Lower leg skin (tissue), 3 donors: ENCODE data around the gene MRPL10.

ENCODE experiments used
- CTCF ChIP-seq, 3 donors: fragments of 450-650 bp; IDR thresholded peaks; one replicate each; pipeline ENCODE4 v1.5.1; 2016; ENCODE audit warnings: antibody characterized with exemption in 3 of 3, mild to moderate bottlenecking in 3 of 3, moderate library complexity in 2 of 3
- POLR2A ChIP-seq, 2 donors: fragments of 450-650 bp; IDR thresholded peaks; one replicate each; pipeline ENCODE4 v1.6.1; 2016 to 2017; ENCODE audit warnings: antibody characterized with exemption in 2 of 2, mild to moderate bottlenecking in 1 of 2, moderate library complexity in 1 of 2

GRCh38 chr17:47860386-47860785 lies 29.0 kb upstream of the MRPL10 start:
- no peak for TF ChIP-seq CTCF (IDR thresholded peaks at IDR 0.05)
- TF ChIP-seq POLR2A (IDR thresholded peaks at IDR 0.05): no peak
